ENCODE measurements around the gene SHC4. TPM values are rescaled to one million over a fixed set of nuclear protein-coding genes. Genes with fewer than 3 reads are reported as not detected.
A peak's percentile ranks its signal among the peaks of the same experiment; 100 is the strongest.

The SHC4 gene
- total and polyA plus RNA-seq, 9 of the 15 experiments (the other 6 are each of a cell fraction or from before 2014, with no cell fraction given) = 0.43 to 1.2 (median 0.67) TPM

GRCh38 chr15:48858401-48858800 is 105.3 kb downstream of the SHC4 start (continued):
- no peak for TF ChIP-seq ZBTB40 (IDR thresholded peaks at IDR 0.05)
- TF ChIP-seq ZBTB40 (CRISPR knock-in tag; IDR thresholded peaks at IDR 0.05) = no peak
- peak; percentile 34; the same call in 1 of the 2 replicates for TF ChIP-seq ATF3 (IDR thresholded peaks at IDR 0.05)
- TF ChIP-seq ATF3 (CRISPR knock-in tag; conservative IDR thresholded peaks at IDR 0.05) = no peak
- TF ChIP-seq TBL1XR1 (IDR thresholded peaks at IDR 0.05; ENCODE audit: low read length in 2 of 2) = peak in 1 of 2 experiments; percentile 25; a peak in 1 of 4 replicates
- no peak for TF ChIP-seq E2F3 (CRISPR knock-in tag; IDR thresholded peaks at IDR 0.05)
- peak; percentile 70; the same call in 1 of the 2 replicates for TF ChIP-seq EHMT2 (IDR thresholded peaks at IDR 0.05)
- TF ChIP-seq NFE2 (IDR thresholded peaks at IDR 0.05; ENCODE audit: low read depth) = peak; percentile 98
- TF ChIP-seq SIN3B (IDR thresholded peaks at IDR 0.05; ENCODE audit: low read depth) = no peak
- TF ChIP-seq ZZZ3 (IDR thresholded peaks at IDR 0.05) = no peak
- TF ChIP-seq ZNF76 (CRISPR knock-in tag; IDR thresholded peaks at IDR 0.05; ENCODE audit: borderline replicate concordance) = no peak
- TF ChIP-seq NFE2L1 (tag; IDR thresholded peaks at IDR 0.05; ENCODE audit: borderline replicate concordance, low read depth) = no peak
- no peak for TF ChIP-seq DMBX1 (CRISPR knock-in tag; IDR thresholded peaks at IDR 0.05; ENCODE audit: borderline replicate concordance)
- TF ChIP-seq SRSF1 (IDR thresholded peaks at IDR 0.05; ENCODE audit: low read depth, low read length) = no peak
- TF ChIP-seq PYGO2 (tag; IDR thresholded peaks at IDR 0.05) = no peak
- 0 out of 4 replicates have a peak, but pooled peaks of 1 of the 2 experiments have one; percentile 25 for TF ChIP-seq MNT (conservative IDR thresholded peaks at IDR 0.05)
- no peak for TF ChIP-seq FOXJ3 (CRISPR knock-in tag; IDR thresholded peaks at IDR 0.05)
- no peak for TF ChIP-seq RBBP5 (IDR thresholded peaks at IDR 0.05; ENCODE audit: borderline replicate concordance, insufficient read depth, low read length, poor library complexity, severe bottlenecking)

Measured in K562 (cell line).